Neuronal stem cell (in vitro differentiated cells): ENCODE data around the gene ADCY3.
A peak's percentile ranks its signal among the peaks of the same experiment; 100 is the strongest.

Source experiments
- DNase-seq: peaks from one replicate; pipeline ENCODE4 v3.0.0-alpha.2; 2013; ENCODE audit warnings: low spot score
- H2AFZ ChIP-seq: one replicate; pipeline ENCODE4 v1.6.1; 2013; ENCODE audit warnings: mild to moderate bottlenecking, low read length, inconsistent platforms
- H2AK5ac ChIP-seq: 2 replicates; pipeline ENCODE4 v1.6.1; 2013; ENCODE audit warnings: low read depth, mild to moderate bottlenecking, inconsistent platforms, low read length, moderate library complexity, mixed read lengths
- H2BK120ac ChIP-seq: 2 replicates; pipeline ENCODE4 v1.6.1; 2013; ENCODE audit warnings: low read depth, mild to moderate bottlenecking, inconsistent platforms, low read length, moderate library complexity, mixed read lengths
- H2BK12ac ChIP-seq: one replicate; pipeline ENCODE4 v1.6.1; 2013; ENCODE audit warnings: low read length, inconsistent platforms
- H2BK15ac ChIP-seq: 2 replicates; pipeline ENCODE4 v1.6.1; 2013; ENCODE audit warnings: mild to moderate bottlenecking, low read length, inconsistent platforms, mixed read lengths
- H2BK5ac ChIP-seq: one replicate; pipeline ENCODE4 v1.6.1; 2013; ENCODE audit warnings: inconsistent platforms, mild to moderate bottlenecking, low read length, moderate library complexity
- H3K14ac ChIP-seq: one replicate; pipeline ENCODE4 v1.6.1; 2013; ENCODE audit warnings: low read length, inconsistent platforms
- H3K18ac ChIP-seq: 2 replicates; pipeline ENCODE4 v1.6.1; 2013; ENCODE audit warnings: low read length, inconsistent platforms
- H3K23ac ChIP-seq: 2 replicates; pipeline ENCODE4 v1.6.1; 2013; ENCODE audit warnings: low read depth, mild to moderate bottlenecking, mixed read lengths, low read length, inconsistent platforms; ENCODE audit not compliant: poor library complexity
- H3K27ac ChIP-seq: replicated peaks from 3 replicates; pipeline ENCODE4 v1.5.1; 2013; ENCODE audit warnings: low read length, inconsistent platforms
- H3K27me3 ChIP-seq, 3 experiments: 2 replicates each; pipeline ENCODE4 v1.6.1; 2013; ENCODE audit warnings: low read length in 3 of 3, mild to moderate bottlenecking in 2 of 3, inconsistent platforms in 1 of 3, low read depth in 1 of 3, mixed read lengths in 1 of 3, moderate library complexity in 1 of 3; ENCODE audit not compliant: control insufficient read depth in 3 of 3, insufficient read depth in 3 of 3
- H3K36me3 ChIP-seq, 2 donors: replicated peaks in 1 of 2; 2 replicates each; pipeline ENCODE4 v1.6.1; 2013; ENCODE audit warnings: low read length in 2 of 2; ENCODE audit not compliant: control insufficient read depth in 2 of 2, insufficient read depth in 2 of 2
- H3K4ac ChIP-seq: 2 replicates; pipeline ENCODE4 v1.6.1; 2013; ENCODE audit warnings: inconsistent platforms, mild to moderate bottlenecking, low read length, moderate library complexity
- H3K4me1 ChIP-seq, 2 donors: 1 replicate in 1 of 2; 2 replicates in 1 of 2; pipeline ENCODE4 v1.6.1; 2013; ENCODE audit warnings: low read length in 2 of 2, low read depth in 1 of 2; ENCODE audit not compliant: control insufficient read depth in 2 of 2, insufficient read depth in 1 of 2
- H3K4me2 ChIP-seq: one replicate; pipeline ENCODE4 v1.6.1; 2013; ENCODE audit warnings: mild to moderate bottlenecking, low read length, inconsistent platforms; ENCODE audit not compliant: insufficient read depth, poor library complexity, severe bottlenecking
- H3K4me3 ChIP-seq, 2 donors: 2 replicates each; pipeline ENCODE4 v1.5.1; 2013; ENCODE audit warnings: low read length in 2 of 2, mild to moderate bottlenecking in 2 of 2, inconsistent platforms in 1 of 2, moderate library complexity in 1 of 2
- H3K79me1 ChIP-seq: one replicate; pipeline ENCODE4 v1.6.1; 2013; ENCODE audit warnings: low read depth, mild to moderate bottlenecking, inconsistent platforms, low read length, moderate library complexity
- H3K9ac ChIP-seq: one replicate; pipeline ENCODE4 v1.6.1; 2013; ENCODE audit warnings: mild to moderate bottlenecking, low read depth, low read length, inconsistent platforms; ENCODE audit not compliant: poor library complexity
- H3K9me3 ChIP-seq, 2 donors: replicated peaks in 1 of 2; 2 replicates each; pipeline versions ENCODE3 to v1.6.1; 2013; ENCODE audit warnings: low read length in 2 of 2, mild to moderate bottlenecking in 2 of 2, inconsistent platforms in 1 of 2, low read depth in 1 of 2, mixed read lengths in 1 of 2, moderate library complexity in 1 of 2; ENCODE audit not compliant: control insufficient read depth in 2 of 2, insufficient read depth in 1 of 2
- H4K8ac ChIP-seq: one replicate; pipeline ENCODE4 v1.6.1; 2013; ENCODE audit warnings: low read depth, mild to moderate bottlenecking, inconsistent platforms, low read length, moderate library complexity
- H4K91ac ChIP-seq: one replicate; pipeline ENCODE4 v1.6.1; 2013; ENCODE audit warnings: low read length, low read depth, mild to moderate bottlenecking, inconsistent platforms; ENCODE audit not compliant: poor library complexity
- WGBS, 2 donors: extraction: QIAGEN DNeasy Blood & Tissue Kit; methylation state at CpG; one replicate each; pipeline ENCODE4 v1.1.7; 2013; ENCODE audit warnings: missing lambda C conversion rate in 2 of 2, mixed read lengths in 1 of 2; ENCODE audit not compliant: insufficient read length in 2 of 2, insufficient replicate concordance in 1 of 2; ENCODE audit errors: extremely low coverage in 2 of 2; 5-methylcytosine and 5-hydroxymethylcytosine counted together

The ADCY3 gene

GRCh38 chr2:24945907-24946306 lies 25.9 kb upstream of the ADCY3 start:
- no peak overlapping the region for H3K4me3 ChIP-seq
- H2BK5ac ChIP-seq: no peak overlapping the region
- no peak overlapping the region for H2BK15ac ChIP-seq
- H3K36me3 ChIP-seq: peaks cover 15 to 47% of the 10 kb centered on the region in 2 donors
- H2AK5ac ChIP-seq: no peak overlapping the region
- H4K8ac ChIP-seq: no peak overlapping the region
- no peaks in the 10 kb centered on the region for H3K79me1 ChIP-seq
- WGBS, 2 donors: 100% methylated on average over 2 of the region's 4 CpGs; no CpG with 5 or more reads in 1 of the 2 donors
- no peak overlapping the region for H2BK120ac ChIP-seq
- H3K18ac ChIP-seq: no peak overlapping the region
- no peaks in the 10 kb centered on the region for H3K9me3 ChIP-seq
- H3K27ac ChIP-seq: no peak overlapping the region
- no peaks in the 10 kb centered on the region for H3K4me1 ChIP-seq
- no peak overlapping the region for H3K4me2 ChIP-seq
- no peak overlapping the region for H3K9ac ChIP-seq
- no peak for DNase-seq
- H2BK12ac ChIP-seq: no peak overlapping the region
- H3K4ac ChIP-seq: no peak overlapping the region
- no peaks in the 10 kb centered on the region for H3K27me3 ChIP-seq
- H3K23ac ChIP-seq: no peak overlapping the region
- H3K14ac ChIP-seq: no peak overlapping the region
- H2AFZ ChIP-seq: no peak overlapping the region
- H4K91ac ChIP-seq: no peak overlapping the region

DNA sequence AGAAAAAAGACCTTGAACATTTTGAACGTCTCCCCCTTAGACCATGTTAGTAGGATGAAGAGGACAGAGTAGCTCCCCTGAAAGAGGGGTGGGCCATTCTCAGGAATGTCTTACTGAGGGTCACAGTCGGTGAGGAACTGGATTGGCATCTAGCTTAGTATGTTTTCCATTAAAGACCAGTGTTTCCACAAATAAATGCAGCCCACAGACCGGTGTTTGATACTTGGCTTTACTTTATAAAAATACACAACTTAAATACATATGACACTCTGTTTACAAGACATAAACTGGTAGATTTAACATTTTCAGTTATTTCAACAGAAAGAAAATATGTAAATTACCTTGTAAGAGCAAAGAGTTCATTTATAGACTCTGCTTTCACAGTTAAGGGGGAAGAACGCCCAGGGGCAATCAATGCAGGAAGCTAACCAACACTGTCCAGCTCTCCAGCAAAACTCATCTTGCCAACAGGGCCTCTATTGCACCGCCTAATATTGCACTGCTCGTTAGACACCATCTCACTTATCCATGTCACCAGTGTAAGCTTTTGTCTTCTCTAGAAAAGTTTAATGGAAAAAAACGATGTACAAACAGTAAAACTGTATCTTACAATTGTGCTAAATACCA lies 23.5 kb upstream of the ADCY3 start:
- no peaks in the 10 kb centered on the region for H3K4me1 ChIP-seq
- H3K27me3 ChIP-seq: no peaks in the 10 kb centered on the region
- no peak overlapping the region for H3K9ac ChIP-seq
- DNase-seq: no peak
- no peaks in the 10 kb centered on the region for H3K9me3 ChIP-seq
- H3K79me1 ChIP-seq: no peaks in the 10 kb centered on the region
- H3K18ac ChIP-seq: no peak overlapping the region
- WGBS, 2 donors: no CpG with 5 or more reads among the region's 7 CpGs
- no peak overlapping the region for H3K14ac ChIP-seq
- H3K4me3 ChIP-seq: no peak overlapping the region
- no peak overlapping the region for H3K23ac ChIP-seq
- H2BK5ac ChIP-seq: no peak overlapping the region
- peaks cover 12 to 38% of the 10 kb centered on the region in 2 donors for H3K36me3 ChIP-seq
- H2BK12ac ChIP-seq: no peak overlapping the region
- H3K4me2 ChIP-seq: no peak overlapping the region
- no peak overlapping the region for H2BK15ac ChIP-seq
- no peak overlapping the region for H3K4ac ChIP-seq
- H2AK5ac ChIP-seq: no peak overlapping the region
- no peak overlapping the region for H4K8ac ChIP-seq
- no peak overlapping the region for H2AFZ ChIP-seq
- H4K91ac ChIP-seq: no peak overlapping the region
- H3K27ac ChIP-seq: no peak overlapping the region
- H2BK120ac ChIP-seq: no peak overlapping the region

GRCh38 chr2:24939353-24939752 lies 19.3 kb upstream of the ADCY3 start:
- H3K9me3 ChIP-seq: no peaks in the 10 kb centered on the region
- H4K8ac ChIP-seq: no peak overlapping the region
- WGBS, 2 donors: no CpG with 5 or more reads among the region's 6 CpGs
- H2AFZ ChIP-seq: no peak overlapping the region
- no peaks in the 10 kb centered on the region for H3K4me1 ChIP-seq
- H2BK120ac ChIP-seq: no peak overlapping the region
- H3K27me3 ChIP-seq: no peaks in the 10 kb centered on the region
- H3K18ac ChIP-seq: no peak overlapping the region
- no peak overlapping the region for H3K4ac ChIP-seq
- no peak for DNase-seq
- H3K14ac ChIP-seq: no peak overlapping the region
- H4K91ac ChIP-seq: no peak overlapping the region
- H3K4me3 ChIP-seq: no peak overlapping the region
- H2BK5ac ChIP-seq: no peak overlapping the region
- no peaks in the 10 kb centered on the region for H3K79me1 ChIP-seq
- no peak overlapping the region for H3K27ac ChIP-seq
- H3K23ac ChIP-seq: no peak overlapping the region
- H3K36me3 ChIP-seq: peaks cover 0 to 6% of the 10 kb centered on the region in 2 donors
- no peak overlapping the region for H2BK15ac ChIP-seq
- no peak overlapping the region for H2AK5ac ChIP-seq
- H3K4me2 ChIP-seq: no peak overlapping the region
- H2BK12ac ChIP-seq: no peak overlapping the region
- H3K9ac ChIP-seq: no peak overlapping the region

DNA sequence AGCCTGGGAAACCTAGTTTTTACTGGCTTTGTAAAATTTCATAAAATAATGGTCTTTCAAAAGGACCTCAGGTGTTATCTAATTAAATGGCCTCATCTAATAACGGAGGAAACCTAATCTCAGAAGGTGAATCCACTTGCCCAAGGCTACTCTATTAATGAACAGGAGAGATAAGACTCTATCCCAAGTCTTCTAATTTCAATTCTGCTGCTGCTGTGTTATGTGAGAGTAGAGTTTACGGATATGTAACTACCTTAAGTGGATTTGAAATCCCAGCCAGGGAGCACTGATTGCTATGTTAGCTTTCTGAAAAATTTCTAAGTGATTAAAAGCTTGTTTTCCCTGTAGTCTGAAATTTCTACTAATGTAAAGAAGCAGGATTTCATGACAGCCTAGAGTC lies 17.2 kb upstream of the ADCY3 start:
- Histone ChIP-seq H3K4me3 (no peak overlapping the region), H2BK12ac (no peak overlapping the region), H3K79me1 (no peaks in the 10 kb centered on the region), H3K9me3 (no peaks in the 10 kb centered on the region), H4K8ac (no peak overlapping the region), H2BK5ac (no peak overlapping the region), H3K23ac (no peak overlapping the region), H4K91ac (no peak overlapping the region), H3K4ac (no peak overlapping the region), H3K36me3 (no peaks in the 10 kb centered on the region), H3K4me1 (no peaks in the 10 kb centered on the region), H3K4me2 (no peak overlapping the region), H3K18ac (no peak overlapping the region), H3K14ac (no peak overlapping the region), H3K27ac (no peak overlapping the region), H2BK15ac (no peak overlapping the region), H2AFZ (peak overlapping the region; percentile 68), H3K9ac (no peak overlapping the region), H2AK5ac (no peak overlapping the region), H2BK120ac (no peak overlapping the region), H3K27me3 (peaks cover 0 to 10% (median 0%) of the 10 kb centered on the region in 3 experiments)
- DNase-seq: no peak
- WGBS, 2 donors: no CpG with 5 or more reads among the region's 2 CpGs
